COLO668 (cell line): ENCODE measurements around the gene SVOP.

Experiments used
- DNase-seq: peaks from one replicate; lab custom pipeline; 2025; ENCODE audit not compliant: unreplicated experiment; lab: John Stamatoyannopoulos, UW

SVOP gene

DNA sequence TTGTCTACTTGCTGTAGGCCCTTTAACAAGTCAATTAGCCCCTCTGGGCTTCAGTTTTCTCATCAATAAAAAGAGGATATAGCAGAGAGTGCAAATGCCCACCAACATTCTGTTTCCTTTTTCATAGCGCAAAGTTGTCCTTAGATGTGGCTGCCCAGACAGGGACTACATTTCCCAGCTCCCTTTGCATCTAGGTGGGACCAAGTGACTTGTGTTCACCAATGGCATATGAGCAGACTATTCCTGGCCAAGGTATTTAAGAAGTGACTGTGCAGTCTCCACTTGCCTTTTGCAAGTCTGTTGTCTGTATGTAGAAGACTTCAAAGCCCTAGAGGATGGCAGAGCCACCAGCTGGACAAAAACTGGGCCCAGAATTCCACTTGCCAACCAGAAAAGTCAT lies 81.3 kb downstream of the SVOP start:
- DNase-seq = no peak

DNA sequence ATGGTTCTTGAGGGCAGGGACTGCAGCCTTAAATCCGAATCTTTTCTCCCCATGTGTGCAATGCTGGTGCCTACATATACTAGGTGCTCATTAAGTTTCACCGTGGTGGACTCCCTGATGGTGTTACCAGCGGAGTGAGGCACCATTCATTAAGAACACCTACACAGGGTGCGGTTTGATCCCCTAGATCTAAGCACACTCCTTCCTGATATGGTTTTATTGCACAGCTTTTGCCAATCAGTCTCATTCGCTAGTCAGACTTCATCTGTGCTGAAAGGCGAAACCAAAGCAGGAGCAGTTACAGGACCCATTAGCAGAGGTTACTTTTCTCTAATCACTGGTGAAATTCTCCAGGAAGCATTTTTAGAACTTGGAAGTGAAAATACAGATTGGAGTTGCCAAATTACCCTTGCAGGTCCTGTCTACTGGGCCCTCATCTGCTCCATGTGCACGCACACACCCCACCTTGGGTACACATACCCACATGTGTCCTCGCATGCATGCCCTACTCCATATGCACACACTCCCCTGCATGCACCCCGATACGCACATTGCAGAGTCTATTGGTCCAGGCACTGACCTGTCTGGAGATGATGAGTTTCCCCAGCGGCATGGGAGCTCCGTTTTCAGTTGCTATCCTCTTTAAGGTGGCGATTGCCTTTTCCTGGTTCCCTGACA lies 82.5 kb downstream of the SVOP start:
- no peak for DNase-seq

DNA sequence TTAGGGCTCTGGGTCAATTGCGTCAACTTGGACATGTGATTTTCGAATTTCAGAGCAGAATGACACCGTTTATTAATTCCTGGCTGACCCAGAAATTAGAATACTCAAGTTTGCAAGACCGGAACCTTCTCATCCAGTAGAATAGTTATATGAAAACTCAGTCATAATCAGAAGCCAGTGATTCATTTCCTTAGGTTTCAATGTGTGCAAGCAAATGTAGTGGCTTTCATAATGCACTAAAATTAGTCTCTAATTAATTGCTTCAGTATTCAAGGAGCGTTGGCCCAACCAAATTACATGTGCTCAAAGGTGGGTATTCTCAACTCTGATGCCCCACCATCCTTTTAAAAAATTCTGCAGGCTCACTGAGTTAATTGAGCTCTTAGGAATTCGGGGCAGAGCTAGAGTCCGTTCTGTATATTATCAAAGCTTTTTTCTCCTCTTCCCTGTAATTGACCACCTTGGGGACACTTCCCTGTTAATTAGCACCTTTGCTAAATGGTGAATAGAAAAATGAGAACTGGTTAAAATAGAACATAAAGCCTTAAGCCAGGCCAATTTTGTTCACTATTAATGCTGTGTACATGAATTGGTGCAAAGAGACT lies 85.6 kb downstream of the SVOP start:
- DNase-seq = no peak

DNA sequence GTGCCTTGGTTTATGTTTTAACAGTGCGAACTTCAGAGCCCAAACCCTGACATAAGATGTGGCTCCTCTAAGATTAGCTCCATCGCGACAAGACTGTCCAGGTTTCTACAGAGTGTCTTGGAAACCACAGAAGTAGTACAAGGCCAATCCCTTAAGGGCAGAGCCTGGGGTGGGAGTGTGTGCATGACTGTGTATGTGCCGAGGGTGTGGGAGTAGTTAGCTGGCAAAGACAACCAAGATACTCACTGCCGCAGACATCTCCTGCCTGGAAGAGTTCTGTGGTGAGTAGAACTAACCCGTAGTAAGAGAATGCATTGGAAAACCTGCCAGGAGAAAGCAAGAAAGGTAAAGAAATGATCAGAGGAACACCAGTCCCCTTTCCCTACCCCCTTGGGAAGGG lies 86.9 kb downstream of the SVOP start:
- DNase-seq = no peak

DNA sequence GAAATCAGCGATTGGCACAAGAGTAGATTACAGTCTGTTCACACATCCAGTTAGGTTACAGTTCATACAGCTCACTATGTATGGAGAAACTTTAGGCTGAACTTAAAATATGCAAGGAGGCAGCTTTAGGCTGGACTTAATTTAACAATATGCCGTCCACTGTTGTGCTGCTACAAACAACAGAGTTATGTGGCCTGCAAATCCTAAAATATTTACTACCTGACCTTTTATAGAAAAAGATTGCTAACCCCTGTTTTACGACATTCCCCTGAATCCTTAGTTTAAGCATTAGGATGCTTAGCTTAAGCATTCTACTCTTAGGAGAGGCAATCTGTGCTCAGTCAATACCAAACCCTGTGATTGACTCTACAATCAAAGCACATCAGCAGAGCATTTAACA lies 90.1 kb downstream of the SVOP start:
- no peak for DNase-seq

DNA sequence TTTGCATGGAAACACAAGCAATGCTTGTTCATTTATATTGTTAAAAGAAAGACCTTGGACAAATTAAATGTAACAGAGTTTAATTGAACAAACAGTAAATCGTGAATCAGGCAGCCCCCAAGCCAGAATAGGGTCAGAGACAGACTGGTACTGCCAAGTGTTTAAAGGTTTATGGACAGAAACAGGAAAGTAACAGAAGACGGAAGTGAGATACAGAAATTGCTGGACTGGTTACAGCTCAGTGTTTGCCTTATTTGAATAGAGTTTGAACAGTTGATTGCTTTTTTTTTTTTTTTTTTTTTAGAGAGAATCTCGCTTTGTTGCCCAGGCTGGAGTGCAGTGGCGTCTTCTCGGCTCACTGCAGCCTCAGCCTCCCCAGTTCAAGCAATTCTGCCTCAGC lies 90.7 kb downstream of the SVOP start:
- DNase-seq = no peak

DNA sequence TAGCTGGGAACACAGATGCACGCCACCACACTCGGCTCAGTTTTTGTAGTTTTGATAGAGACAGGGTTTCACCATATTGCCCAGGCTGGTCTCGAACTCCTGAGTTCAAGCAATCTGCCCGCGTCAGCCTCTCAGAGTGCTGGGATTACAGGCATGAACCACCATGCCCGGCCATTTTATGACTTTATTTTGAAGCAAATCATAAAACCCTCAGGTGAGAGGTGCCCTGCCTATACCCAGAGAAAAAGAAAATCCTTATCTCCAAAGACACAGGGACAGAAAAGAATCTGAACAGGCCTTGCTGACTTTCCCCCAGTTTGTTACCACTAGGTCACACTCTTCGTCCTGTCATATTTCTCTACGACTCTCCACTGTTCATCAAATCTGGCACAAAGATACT lies 92.2 kb downstream of the SVOP start:
- DNase-seq = no peak

DNA sequence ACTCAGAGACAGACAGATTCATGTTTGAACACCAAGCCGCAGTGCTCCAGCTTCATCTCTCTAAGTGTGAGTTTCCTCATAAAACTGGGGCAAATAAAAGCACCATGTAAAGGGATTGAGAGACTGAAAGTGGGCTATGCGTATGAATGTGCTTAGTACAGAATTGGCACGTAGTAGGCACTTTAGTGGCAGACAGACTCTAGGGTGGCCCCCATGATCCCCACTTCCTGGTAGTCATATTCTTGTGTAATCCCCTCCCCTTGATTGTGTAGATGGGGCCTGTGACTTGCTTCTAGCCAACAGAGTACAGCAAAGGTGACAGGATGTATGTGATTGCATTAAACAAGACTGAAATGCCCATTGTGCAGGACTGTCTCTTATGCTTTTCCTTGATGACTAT lies 98.0 kb downstream of the SVOP start:
- no peak for DNase-seq

DNA sequence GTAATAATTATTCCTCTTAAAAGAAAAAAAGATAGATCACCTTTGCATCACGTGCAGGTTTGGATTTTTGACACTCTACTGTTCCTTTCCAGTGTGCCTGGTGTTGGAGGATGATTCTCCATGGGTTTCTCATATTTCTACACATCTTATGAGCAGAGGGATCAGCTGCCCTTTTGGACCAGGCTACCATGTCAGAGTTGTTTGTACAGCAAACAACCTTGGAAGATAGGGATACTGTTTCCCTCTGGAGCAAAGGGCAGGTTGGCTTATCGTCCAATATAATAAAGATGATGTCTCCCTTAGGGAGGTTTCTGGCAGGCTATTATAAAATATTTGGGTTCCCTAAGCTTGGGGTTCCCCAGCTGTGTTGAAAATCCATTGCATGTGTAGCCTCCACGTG lies 98.9 kb downstream of the SVOP start:
- DNase-seq = no peak

DNA sequence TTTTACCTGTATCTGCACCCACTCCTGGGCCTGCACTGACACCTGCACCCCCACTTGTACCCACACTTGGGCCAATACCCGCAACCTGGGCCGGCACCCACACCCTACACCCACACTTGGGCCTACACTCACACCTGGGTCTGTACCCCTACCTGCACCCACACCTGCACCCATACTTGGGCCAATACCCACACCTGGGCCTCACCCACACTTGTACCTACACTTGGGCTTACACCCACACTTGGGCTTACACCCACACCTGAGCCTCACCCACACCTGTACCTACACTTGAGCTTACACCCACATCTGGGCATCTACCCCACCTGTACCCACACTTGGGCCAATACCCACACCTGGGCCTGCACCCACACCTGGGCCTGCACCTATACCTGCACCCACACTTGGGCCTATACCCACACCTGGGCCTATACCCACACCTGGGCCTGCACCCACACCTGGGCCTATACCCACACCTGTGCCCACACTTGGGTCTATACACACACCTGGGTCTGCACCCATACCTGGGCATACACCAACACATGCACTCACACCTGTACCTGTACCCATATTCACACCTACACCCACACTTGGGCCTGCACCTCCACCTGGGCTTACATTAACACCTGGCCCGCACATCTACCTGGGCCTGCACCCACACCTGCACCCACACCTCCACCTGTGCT lies 101.8 kb downstream of the SVOP start:
- no peak for DNase-seq

DNA sequence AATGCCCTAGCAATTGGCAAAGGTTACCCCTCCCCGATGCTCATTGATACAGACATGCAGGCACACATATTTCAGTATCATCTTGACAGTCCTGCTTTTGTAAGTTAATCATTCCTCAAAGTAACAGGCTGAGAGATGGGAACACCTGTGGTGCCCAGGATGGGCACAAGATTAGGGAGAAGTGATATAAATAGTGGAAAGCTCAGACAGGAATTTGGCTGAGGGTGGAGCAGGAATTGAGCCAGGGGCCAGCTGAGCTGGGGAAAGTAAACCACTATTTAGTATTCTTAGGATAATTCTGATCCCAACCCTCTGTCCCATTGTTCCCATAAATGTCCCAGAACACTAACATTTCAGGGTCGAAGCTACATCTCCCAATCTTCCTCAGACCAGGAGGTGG lies 102.7 kb downstream of the SVOP start:
- DNase-seq = no peak

DNA sequence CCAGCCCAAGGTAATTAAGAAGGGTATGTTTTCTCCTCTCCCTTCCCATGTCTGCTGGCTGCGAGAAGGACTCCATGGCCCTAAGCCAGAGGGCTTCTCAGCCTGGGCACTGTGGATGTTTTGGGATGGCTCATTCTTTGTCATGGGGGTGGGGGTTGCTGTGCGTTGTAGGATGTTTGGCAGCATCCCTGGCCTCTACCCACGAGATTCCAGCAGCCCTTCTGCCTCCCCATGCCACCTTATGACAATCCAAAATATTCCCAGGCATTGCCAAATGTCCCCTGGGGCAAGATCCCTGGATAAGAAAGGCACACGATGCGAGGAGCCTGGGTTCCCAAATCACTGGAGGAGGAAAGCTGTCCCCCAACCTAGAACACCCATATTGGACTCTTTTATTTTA lies 104.5 kb downstream of the SVOP start:
- no peak for DNase-seq

DNA sequence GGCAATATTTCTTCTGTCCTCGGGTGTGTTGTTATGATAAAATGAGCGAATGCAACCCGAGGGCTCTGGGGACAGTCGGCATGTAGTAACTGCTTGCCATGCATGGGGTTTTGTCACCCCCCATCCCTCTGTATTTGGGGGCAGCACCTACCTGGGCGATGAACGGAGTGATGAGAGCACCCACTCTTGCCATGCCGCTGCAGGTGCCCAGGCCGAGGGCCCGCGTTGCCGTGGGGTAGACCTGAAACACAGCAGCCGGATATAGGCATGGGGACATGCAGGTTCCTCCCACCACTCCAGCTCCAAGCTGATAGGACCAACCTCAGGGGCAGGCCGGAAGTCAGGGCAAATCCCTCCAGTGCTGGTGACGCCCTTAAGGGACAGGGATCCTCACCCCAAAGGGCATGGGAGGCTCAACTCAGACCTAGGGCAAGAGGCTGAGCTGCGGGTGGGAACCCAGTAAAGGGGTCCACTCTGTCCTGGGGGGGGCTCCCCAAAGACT lies 105.2 kb downstream of the SVOP start:
- DNase-seq = no peak

DNA sequence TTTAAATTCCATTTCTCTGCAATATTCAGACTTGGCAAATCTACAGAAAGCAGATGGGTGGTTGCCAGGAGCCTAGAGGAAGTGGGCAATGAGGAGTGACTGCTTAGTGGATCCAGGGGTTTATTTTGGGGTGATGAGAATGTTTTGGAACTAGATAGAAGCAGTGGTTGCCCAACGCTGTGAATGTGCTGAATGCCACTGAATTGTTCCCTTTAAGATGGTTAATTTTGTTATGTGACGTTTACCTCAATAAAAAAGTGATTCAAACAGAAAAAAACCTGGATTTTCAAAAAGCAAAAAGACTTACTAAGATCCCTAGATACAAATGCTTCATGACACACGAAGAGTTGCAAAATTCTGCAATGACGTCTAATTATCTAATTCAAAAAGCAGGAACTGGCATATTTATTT lies 106.7 kb downstream of the SVOP start:
- no peak for DNase-seq

DNA sequence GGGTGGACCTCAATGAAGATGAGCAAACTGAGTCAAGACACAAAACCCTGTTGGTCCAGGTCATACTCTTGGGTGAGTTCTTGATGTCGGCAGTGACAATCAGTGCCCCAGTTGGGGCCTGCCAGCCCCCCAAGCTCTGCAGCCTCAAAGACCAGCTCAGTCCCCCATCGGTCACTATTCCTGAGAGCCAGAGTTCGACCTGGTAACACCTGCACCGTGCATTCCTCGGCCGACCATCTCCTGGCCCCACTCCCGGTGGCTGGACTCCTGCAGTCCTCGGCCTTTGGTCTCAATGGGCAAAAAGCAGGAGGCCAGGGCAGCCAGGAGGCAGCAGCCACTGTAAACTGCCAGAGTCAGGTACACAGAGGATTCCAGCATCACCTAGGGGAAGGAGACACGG lies 108.5 kb downstream of the SVOP start:
- no peak for DNase-seq

DNA sequence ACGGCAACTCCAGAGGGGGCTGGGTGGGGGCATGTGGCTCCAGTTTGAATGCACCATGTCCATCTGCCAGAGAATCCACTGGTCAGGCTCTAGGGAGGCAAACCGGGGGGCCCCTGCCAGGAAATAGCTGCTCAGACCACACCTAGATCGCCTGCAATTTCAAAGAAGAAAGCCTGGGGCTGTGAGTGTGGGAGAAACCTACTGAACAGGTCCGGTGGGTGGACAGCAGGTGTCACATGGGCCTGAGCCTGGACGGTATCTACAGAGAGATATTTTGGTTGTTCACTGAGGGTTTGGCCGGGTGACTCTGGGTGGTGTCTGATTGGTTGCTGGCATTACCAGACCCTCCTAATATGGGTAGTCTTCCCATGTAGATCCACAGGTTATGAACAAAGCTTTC lies 109.0 kb downstream of the SVOP start:
- DNase-seq = no peak

DNA sequence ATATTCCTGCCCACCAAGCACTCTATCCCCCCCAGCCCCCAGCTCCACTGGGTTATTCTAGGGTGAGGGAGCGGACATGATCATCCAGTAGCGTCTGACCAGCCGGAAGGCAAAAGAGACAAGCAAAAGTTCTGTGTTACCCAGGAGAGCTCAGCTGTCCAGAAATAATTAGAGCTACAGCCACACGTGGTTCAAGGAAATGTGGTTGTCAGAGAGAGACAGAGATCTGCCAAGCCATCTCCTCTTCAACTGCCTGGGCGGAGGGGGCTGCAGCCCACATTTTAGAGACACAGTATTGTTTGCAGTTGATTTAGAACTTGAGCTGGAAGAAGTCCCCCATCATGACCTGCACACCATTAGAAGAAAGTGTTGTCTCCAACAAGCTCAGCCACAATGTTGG lies 110.5 kb downstream of the SVOP start:
- no peak for DNase-seq

DNA sequence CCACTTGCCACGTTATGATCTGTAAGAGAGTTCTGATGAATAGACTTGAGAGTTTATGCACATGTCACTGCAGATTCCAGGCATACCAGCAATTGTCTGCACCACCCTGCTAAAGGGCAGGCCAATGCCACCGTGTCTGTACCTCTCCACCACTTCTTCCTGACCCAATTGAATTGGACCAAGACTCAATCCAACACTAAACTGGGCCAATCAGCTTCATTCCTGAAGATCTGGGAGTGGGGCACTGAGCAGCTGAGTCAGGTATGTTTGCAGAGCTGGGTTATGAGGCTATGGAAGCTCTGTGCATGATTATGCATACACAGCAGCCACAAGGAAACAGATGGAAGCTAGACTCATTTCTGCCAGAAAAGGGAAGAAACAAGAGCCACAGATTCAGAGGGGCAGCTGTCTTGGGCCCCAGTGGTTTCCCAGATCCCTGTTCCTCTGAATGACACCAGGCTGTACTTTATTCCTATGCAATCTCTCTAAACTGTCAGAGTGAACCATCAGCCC lies 113.0 kb downstream of the SVOP start:
- no peak for DNase-seq

DNA sequence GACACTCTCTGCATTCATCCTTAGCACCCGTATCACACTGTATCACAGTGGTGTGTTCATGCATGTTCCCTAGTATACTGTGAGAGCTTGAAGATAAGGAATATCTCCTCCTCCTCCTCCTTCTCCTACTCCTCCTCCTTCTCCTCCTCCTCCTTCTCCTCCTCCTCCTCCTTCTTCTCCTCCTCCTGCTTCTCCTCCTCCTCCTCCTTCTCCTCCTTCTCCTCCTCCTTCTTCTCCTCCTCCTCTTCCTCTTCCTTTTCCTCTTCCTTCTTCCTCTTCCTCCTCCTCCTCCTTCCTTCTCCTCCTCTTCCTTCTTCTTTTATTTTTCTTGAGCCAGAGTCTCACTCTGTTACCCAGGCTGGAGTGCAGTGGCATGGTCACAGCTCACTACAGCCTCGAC lies 113.9 kb downstream of the SVOP start:
- DNase-seq = no peak

DNA sequence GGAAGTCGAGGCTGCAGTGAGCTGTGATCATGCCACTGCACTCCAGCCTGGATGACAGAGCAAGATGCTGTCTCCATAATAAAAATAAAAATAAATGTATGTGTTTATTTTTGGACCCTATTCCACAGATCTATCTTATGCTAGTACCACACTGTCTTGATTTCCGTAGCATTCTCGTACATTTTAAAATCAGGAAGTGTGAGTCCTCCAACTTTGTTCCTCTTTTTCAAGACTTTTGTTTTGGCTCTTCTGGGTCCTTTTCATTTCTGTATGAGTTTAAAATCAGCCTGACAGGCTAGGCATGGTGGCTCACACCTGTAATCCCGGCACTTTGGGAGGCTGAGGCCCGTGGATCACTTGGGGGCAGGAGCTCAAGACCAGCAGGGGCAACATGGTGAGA lies 115.1 kb downstream of the SVOP start:
- DNase-seq = no peak

DNA sequence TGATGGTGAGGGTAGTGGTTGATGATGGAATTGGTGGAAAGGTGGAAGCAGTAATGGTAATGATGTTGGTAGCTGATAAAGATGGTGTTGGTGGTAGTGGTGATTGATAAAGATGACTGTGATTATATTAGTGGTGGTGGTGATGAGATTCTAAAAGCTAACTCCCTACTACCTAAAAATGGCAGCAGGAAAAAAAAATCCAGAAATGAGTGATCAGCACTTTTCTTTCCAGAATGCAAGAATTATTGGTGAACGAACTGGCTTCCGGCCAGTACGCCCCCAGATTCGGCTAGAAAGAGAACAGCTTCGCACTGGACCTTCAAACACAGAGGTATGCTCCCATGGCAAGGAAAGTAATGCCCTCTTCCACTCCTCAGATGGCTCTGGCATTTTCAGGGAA lies 121.7 kb downstream of the SVOP start:
- no peak for DNase-seq

DNA sequence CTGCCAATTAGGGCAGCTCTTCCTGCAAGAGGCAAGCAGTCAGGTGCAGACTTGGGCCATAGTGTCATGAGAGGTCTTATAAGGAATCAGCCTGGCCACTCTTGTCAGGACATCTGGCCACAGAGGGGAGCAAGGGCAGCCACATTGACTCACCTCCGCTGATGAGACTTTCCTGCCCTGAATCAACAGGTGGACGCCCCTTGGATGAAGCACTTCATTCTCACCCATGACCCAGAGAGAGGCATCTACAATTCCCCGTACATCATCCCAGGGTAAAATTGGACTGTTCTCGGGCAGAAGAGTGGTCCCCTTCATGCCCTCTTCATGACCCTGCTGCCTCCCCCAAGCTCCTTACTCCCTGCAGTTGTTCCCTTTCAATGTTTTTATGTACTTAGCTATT lies 124.1 kb downstream of the SVOP start:
- DNase-seq = no peak
